Gastroesophageal sphincter (tissue), 3 donors: Measurements from ENCODE around the gene TSPAN9.

Experiments
- CTCF ChIP-seq, 4 experiments: fragments of 200-600 bp in 2 of 4; fragments of 450-650 bp in 2 of 4; sonication (generic) in 1 of 4; IDR thresholded peaks; one replicate each; pipeline ENCODE4 v1.5.1; 2017 to 2019; ENCODE audit warnings: antibody characterized with exemption in 4 of 4, mild to moderate bottlenecking in 2 of 4, moderate library complexity in 2 of 4
- EP300 ChIP-seq: sonication (generic); formaldehyde crosslinking; IDR thresholded peaks from one replicate; pipeline ENCODE4 v1.6.1; 2017; ENCODE audit warnings: antibody characterized with exemption, mild to moderate bottlenecking
- POLR2A ChIP-seq, 2 donors: fragments of 450-650 bp; IDR thresholded peaks; one replicate each; pipeline ENCODE4 v1.6.1; 2017; ENCODE audit warnings: antibody characterized with exemption in 2 of 2, mild to moderate bottlenecking in 2 of 2, moderate library complexity in 1 of 2

GRCh38 chr12:3216097-3216496, 138.9 kb downstream of the TSPAN9 start:
- TF ChIP-seq EP300 (no peak), CTCF (IDR thresholded peaks at IDR 0.05) (no peak), POLR2A (IDR thresholded peaks at IDR 0.05) (no peak)
